ENCODE measurements around the gene GRM7. TPM values are rescaled to one million over a fixed set of nuclear protein-coding genes. Genes with fewer than 3 reads are reported as not detected.

Gene GRM7
- total and polyA plus RNA-seq, 2 of the 4 experiments (the other 2 are of a cell fraction) = not detected

- Histone ChIP-seq H3K56ac (ENCODE audit: extremely low read depth, insufficient read depth, low read length) (no peak overlapping the region), H3K4me1 (ENCODE audit: control insufficient read depth, insufficient read depth, low read length) (no peaks in the 10 kb centered on the region), H3K18ac (ENCODE audit: low read depth, low read length) (no peak overlapping the region), H3K36me3 (ENCODE audit: control insufficient read depth, insufficient read depth, low read length) (no peaks in the 10 kb centered on the region), H4K20me1 (ENCODE audit: insufficient read depth, low read length) (no peaks in the 10 kb centered on the region), H4K91ac (ENCODE audit: insufficient read depth, low read depth, low read length) (no peak overlapping the region), H3K4me2 (ENCODE audit: low read depth, low read length) (no peak overlapping the region), H3K4me3 (ENCODE audit: insufficient read depth, low read depth, low read length) (no peak overlapping the region), H3K14ac (replicated peaks; ENCODE audit: low read depth, low read length) (no peak overlapping the region), H3K4ac (ENCODE audit: low read depth, low read length) (no peak overlapping the region), H2BK5ac (ENCODE audit: low read depth, low read length, poor library complexity, severe bottlenecking) (no peak overlapping the region), H4K8ac (ENCODE audit: low read depth in 2 of 2, low read length in 2 of 2) (no peak overlapping the region), H2AK5ac (ENCODE audit: low read depth, low read length) (no peak overlapping the region), H2AK9ac (replicated peaks; ENCODE audit: low read depth, low read length, poor library complexity) (no peak overlapping the region), H3K9ac (ENCODE audit: low read depth, low read length) (no peak overlapping the region), H3K27ac (ENCODE audit: insufficient read depth, low read length) (no peak overlapping the region), H3K9me3 (ENCODE audit: control insufficient read depth, insufficient read depth, low read length) (peaks cover 7% of the 10 kb centered on the region; the same call in 1 of the 2 replicates), H2BK120ac (ENCODE audit: low read depth, low read length) (no peak overlapping the region), H2BK15ac (ENCODE audit: low read depth, low read length) (no peak overlapping the region), H3K27me3 (ENCODE audit: control insufficient read depth, insufficient read depth, low read length) (no peaks in the 10 kb centered on the region), H3K23ac (ENCODE audit: low read depth, low read length) (no peak overlapping the region), H3K79me1 (ENCODE audit: low read depth in 1 of 2, low read length in 2 of 2) (no peaks in the 10 kb centered on the region), H3K9me1 (ENCODE audit: insufficient read depth, low read length) (no peaks in the 10 kb centered on the region), H4K5ac (ENCODE audit: low read depth, low read length) (no peak overlapping the region), H2AFZ (replicated peaks; ENCODE audit: low read length, poor library complexity) (no peak overlapping the region), H2BK20ac (ENCODE audit: low read depth, low read length) (no peak overlapping the region)
- intact Hi-C loops (cut with micrococcal nuclease) = no loop called here
- dilution Hi-C loops (cut with HindIII; ENCODE audit: low sequenced_read_pairs, unreplicated experiment) = no loop called here
- DNase-seq = no peak
- no TSS peak for BruUV-seq (replicated peaks)
- ChIA-PET CTCF (no interaction called here), POLR2A (ENCODE audit: unreplicated experiment) (no interaction called here)
- ATAC-seq (ENCODE audit: low read depth) = no peak
- TF ChIP-seq RCOR1 (IDR thresholded peaks at IDR 0.05; ENCODE audit: insufficient replicate concordance, low read length) (no peak), CTCF (conservative IDR thresholded peaks at IDR 0.05; ENCODE audit: low read depth, low read length) (no peak), FOS (IDR thresholded peaks at IDR 0.05; ENCODE audit: low read depth, low read length) (no peak), BHLHE40 (IDR thresholded peaks at IDR 0.05; ENCODE audit: low read depth, low read length) (no peak), CHD1 (IDR thresholded peaks at IDR 0.05; ENCODE audit: low read depth, low read length) (no peak), RFX5 (IDR thresholded peaks at IDR 0.05; ENCODE audit: low read depth, low read length) (no peak), SMC3 (IDR thresholded peaks at IDR 0.05; ENCODE audit: low read depth, low read length) (no peak), USF2 (IDR thresholded peaks at IDR 0.05; ENCODE audit: low read depth, low read length) (no peak)
- in situ Hi-C loops (cut with MboI; ENCODE audit: low sequenced_read_pairs) = no loop called here
- no CpG with 5 or more reads among the region's 2 CpGs for WGBS, 2 experiments (ENCODE audit: extremely low coverage in 2 of 2, insufficient read length in 1 of 2)
Observed at GRCh38 chr3:7332696-7333095, 471.8 kb downstream of the GRM7 start.

Data from IMR-90 (cell line).